Thymus (tissue), 11 donors: ENCODE data around the gene P2RY8. TPM values are rescaled to one million over a fixed set of nuclear protein-coding genes. Genes with fewer than 3 reads are reported as not detected.
A peak's percentile ranks its signal among the peaks of the same experiment; 100 is the strongest.

Source experiments
- DNase-seq, 9 donors: peaks; one replicate each; pipeline ENCODE4 v3.0.0-alpha.2; 2013; ENCODE audit warnings: low spot score in 9 of 9, low read depth in 6 of 9, missing footprints in 1 of 9
- H3K27ac ChIP-seq, 2 donors: one replicate each; pipeline ENCODE4 v1.5.1; 2013; ENCODE audit warnings: control low read depth in 1 of 2, low read depth in 1 of 2, low read length in 1 of 2, mild to moderate bottlenecking in 1 of 2, moderate library complexity in 1 of 2
- H3K27me3 ChIP-seq, 2 donors: one replicate each; pipeline ENCODE4 v1.5.1; 2013; ENCODE audit warnings: low read length in 1 of 2; ENCODE audit not compliant: control insufficient read depth in 2 of 2, insufficient read depth in 1 of 2
- H3K36me3 ChIP-seq, 2 donors: one replicate each; pipeline ENCODE4 v1.5.1; 2013; ENCODE audit warnings: low read length in 1 of 2, mild to moderate bottlenecking in 1 of 2, moderate library complexity in 1 of 2; ENCODE audit not compliant: control insufficient read depth in 2 of 2, insufficient read depth in 2 of 2
- H3K4me1 ChIP-seq, 2 donors: one replicate each; pipeline ENCODE4 v1.5.1; 2013; ENCODE audit warnings: low read length in 2 of 2; ENCODE audit not compliant: control insufficient read depth in 2 of 2, insufficient read depth in 2 of 2
- H3K4me3 ChIP-seq, 2 donors: one replicate each; pipeline ENCODE4 v1.5.1; 2013; ENCODE audit warnings: low read length in 2 of 2, control low read depth in 1 of 2, mild to moderate bottlenecking in 1 of 2
- H3K9me3 ChIP-seq, 2 donors: one replicate each; pipeline ENCODE4 v1.5.1; 2013; ENCODE audit warnings: low read length in 1 of 2, mild to moderate bottlenecking in 1 of 2; ENCODE audit not compliant: control insufficient read depth in 2 of 2, insufficient read depth in 1 of 2
- WGBS: extraction: QIAGEN DNeasy Blood & Tissue Kit; methylation state at CpG from one replicate; pipeline ENCODE4 v1.1.7; 2013; 5-methylcytosine and 5-hydroxymethylcytosine counted together
- polyA plus RNA-seq: library from polyadenylated mRNA; stranded (reverse); fragments of 200-250 nt; gene quantifications from one replicate; pipeline ENCODE4 v1.2.3, GENCODE V29; 2013
- total RNA-seq: library from RNA; stranded (reverse); fragments of 120-200 nt; gene quantifications from one replicate; pipeline ENCODE4 v1.2.4, GENCODE V29; 2013
- donor health status: healthy.

Gene P2RY8
- total and polyA plus RNA-seq, 2 donors: 12.9 to 15.8 TPM

DNA sequence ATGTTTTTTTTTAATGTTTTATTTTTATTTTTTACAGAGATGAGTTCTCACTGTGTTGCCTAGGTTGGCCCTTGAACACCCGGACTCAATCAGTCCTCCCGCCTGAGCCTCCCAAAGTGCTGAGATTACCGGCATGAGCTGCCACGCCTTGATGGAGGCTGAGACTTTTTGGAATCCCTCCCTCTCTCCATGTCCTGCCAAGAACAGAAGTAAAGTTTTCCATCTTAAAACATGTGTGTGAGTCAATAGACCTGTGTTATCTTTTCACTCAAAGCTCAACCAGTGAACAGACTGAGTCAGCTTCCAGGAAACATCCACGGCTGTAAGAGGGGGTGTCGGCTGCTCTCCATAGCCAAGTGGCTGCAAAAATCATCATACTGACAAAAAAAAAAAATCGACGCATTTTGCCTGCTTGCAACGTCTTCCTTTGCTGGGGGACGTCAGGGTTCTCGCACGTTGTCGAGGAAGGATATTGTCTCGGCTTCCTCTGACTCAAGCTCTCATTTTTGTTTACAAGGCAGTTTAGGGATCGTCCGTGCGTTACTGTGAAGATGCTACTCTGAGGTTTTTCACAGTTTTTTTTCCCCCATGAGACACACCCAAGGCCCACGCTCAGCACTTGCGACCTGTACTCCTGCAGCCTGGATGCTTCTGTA, 74.3 kb downstream of the P2RY8 start:
- WGBS: 91% methylated on average over 19 of the region's 19 CpGs
- Histone ChIP-seq H3K27ac (peak overlapping the region in 1 of 2 donors; percentile 51), H3K9me3 (no peaks in the 10 kb centered on the region), H3K36me3 (peaks cover 15 to 27% of the 10 kb centered on the region in 2 donors), H3K27me3 (no peaks in the 10 kb centered on the region), H3K4me1 (peaks cover 24 to 45% of the 10 kb centered on the region in 2 donors), H3K4me3 (no peak overlapping the region)
- peak in 1 of 9 donors; percentile 60 for DNase-seq

DNA sequence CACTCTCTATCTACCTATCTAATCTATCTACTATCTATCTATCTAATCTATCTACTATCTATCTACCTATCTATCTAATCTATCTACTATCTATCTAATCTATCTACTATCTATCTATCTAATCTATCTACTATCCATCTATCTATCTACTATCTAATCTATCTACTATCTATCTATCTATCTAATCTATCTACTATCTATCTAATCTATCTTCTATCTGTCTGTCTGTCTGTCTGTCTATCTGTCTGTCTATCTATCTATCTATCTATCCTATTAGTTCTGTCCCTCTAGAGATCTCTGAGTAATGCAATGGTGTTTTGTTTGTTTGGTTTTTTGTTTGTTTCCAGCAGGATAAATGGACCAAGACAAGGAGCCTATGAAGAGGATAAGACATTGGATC, 74.9 kb downstream of the P2RY8 start:
- Histone ChIP-seq H3K27me3 (no peaks in the 10 kb centered on the region), H3K4me1 (peaks cover 23 to 42% of the 10 kb centered on the region in 2 donors), H3K27ac (no peak overlapping the region), H3K9me3 (no peaks in the 10 kb centered on the region), H3K4me3 (no peak overlapping the region), H3K36me3 (peaks cover 15 to 27% of the 10 kb centered on the region in 2 donors)
- DNase-seq: no peak

DNA sequence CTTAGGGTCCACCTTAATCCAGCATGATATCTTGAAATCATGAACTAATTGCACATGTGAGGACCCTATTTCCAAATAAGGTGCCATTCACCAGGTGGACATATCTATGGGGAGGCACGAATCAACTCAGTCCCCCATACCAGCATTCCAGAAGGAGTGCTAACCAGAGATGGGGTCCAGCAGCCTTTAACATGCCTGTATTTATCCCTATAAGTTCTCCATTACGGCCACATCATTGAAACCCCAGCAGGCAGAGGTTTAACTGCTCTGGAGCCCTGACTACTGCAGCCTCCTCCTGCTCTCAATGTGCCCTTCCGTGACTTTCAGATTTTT, 81.1 kb downstream of the P2RY8 start:
- 91% methylated on average over 3 of the region's 3 CpGs for WGBS
- H3K4me1 ChIP-seq: peaks cover 18 to 36% of the 10 kb centered on the region in 2 donors
- no peaks in the 10 kb centered on the region for H3K27me3 ChIP-seq
- no peak overlapping the region for H3K4me3 ChIP-seq
- no peaks in the 10 kb centered on the region for H3K36me3 ChIP-seq
- no peak overlapping the region for H3K27ac ChIP-seq
- H3K9me3 ChIP-seq: no peaks in the 10 kb centered on the region
- DNase-seq: no peak

DNA sequence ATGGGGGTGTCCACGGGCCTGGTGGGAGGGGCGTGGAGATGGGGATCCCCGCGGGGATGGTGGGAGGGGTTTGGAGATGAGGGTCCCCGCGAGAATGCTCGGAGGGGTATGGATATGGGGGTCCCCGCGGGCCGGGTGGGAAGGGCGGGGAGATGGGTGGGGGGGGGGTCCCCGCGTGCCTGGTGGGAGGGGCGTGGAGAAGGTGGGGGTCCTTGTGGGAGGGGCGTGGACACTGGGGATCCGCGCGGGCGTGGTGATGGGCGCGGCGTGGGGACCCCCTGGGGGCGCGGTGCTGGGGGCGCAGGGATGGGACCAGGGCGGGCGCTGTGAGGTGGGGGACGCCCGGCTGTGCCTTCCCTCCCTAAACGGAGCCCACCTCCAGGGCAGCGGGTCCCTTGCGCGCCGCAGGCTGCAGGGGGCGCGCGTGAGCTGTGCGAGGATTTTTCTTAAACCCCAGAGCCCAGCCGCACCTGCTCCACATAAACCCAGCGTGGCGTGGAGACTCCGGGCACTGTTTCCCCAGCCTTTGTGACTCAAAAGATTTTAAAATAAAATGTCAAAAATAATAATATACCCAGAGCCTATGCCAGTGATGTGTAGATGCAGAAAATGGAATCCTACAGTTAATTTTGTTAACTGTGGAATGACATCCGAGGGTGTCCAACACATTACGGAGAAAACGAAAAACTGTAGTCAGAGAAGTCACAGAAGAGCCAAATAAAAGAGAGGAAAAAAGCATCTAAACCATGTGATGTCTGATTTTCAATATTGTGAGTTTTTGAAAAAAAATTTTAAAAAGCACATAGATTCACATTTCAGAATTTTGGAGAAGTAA, 82.8 kb downstream of the P2RY8 start:
- peak overlapping the region; percentile 62 to 86 for H3K27ac ChIP-seq
- DNase-seq: peak; percentile 74 to 96 (median 91)

DNA sequence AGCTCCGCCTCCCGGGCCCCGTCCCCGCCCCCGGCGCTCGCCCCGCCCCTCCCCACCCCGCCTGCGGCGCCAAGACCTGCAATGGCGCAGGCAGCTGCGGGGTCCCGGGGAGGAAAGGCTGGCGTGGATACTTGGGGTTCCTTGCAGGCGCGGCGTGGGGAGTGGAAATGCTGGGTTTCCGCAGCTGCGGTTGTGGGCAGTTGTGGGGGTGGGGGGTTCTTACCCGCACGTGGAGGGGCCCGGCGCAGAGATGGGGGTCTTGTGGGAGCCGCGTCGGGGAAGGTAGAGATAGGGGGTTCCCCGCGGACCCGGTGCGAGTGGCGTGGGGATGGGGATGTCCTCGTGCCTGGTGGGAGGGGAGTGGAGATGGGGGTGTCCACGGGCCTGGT, 83.6 kb downstream of the P2RY8 start:
- Histone ChIP-seq H3K9me3 (peaks cover 2 to 8% of the 10 kb centered on the region in 2 donors), H3K4me3 (peak overlapping the region; percentile 65 to 93), H3K27me3 (no peaks in the 10 kb centered on the region), H3K4me1 (peaks cover 18 to 36% of the 10 kb centered on the region in 2 donors), H3K36me3 (peaks cover 0 to 5% of the 10 kb centered on the region in 2 donors), H3K27ac (peak overlapping the region; percentile 98)
- DNase-seq: no peak
- WGBS: under 1% methylated on average over 34 of the region's 34 CpGs

More for the DNA sequence above, 82.8 kb downstream of the P2RY8 start:
- Histone ChIP-seq H3K27me3 (no peaks in the 10 kb centered on the region), H3K4me3 (peak overlapping the region; percentile 65 to 93), H3K4me1 (peaks cover 18 to 36% of the 10 kb centered on the region in 2 donors), H3K9me3 (peaks cover under 1 to 2% of the 10 kb centered on the region in 2 donors), H3K36me3 (no peaks in the 10 kb centered on the region)
- WGBS: 7% methylated on average over 45 of the region's 45 CpGs

DNA sequence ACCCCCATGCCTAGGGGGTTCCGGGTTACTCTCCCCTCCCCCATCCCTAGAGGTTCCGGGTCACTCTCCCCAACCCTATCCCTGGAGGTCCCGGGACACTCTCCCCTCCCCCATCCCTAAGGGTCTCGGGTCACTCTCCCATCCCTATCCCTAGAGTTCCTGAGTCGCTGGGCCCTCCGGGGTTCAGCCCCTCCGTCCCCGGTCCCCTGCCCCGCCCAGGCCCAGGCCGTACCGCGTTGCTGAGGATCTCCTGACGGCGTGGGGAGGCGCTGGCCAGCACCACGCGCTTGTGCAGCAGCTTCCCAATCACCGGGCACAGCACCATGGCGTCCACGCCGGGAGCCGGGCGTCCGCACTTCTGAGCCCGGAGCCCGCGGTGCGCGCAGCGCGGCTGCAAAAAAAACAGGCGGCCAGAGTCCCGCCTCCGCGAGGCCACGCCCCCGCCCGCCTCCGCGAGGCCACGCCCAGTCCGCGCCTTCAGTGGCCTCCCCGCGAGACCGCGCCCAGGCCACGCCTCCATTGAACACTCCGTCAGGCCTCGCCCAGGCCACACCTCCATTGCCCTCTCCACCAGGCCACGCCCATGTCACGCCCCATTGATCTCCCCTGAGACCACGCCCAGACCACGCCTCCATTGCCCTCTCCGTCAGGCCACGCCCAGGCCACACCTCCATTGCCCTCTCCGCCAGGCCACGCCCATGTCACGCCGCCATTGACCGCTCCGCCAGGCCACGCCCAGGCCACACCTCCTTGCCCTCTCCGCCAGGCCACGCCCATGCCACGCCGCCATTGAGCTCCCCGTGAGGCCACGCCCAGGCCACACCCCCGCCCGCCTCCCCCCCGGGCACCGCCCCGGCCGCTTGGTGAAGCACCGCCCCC, 84.2 kb downstream of the P2RY8 start, which contains the start of gene ASMTL:
Gene ASMTL, minus strand, starts transcription at position 394 of the 879 bp plus-strand sequence. Its CDS starts 69 bp downstream, at position 325.
- H3K36me3 ChIP-seq: peaks cover 0 to 5% of the 10 kb centered on the region in 2 donors
- peak; percentile 98 to 100 (median 98) for DNase-seq
- peaks cover 18 to 36% of the 10 kb centered on the region in 2 donors for H3K4me1 ChIP-seq
- H3K9me3 ChIP-seq: peaks cover 2 to 12% of the 10 kb centered on the region in 2 donors
- peak within 1 kb of the TSS; percentile 76 to 93 for H3K4me3 ChIP-seq
- no peaks in the 10 kb centered on the region for H3K27me3 ChIP-seq
- H3K27ac ChIP-seq: peak within 1 kb of the TSS; percentile 98
- WGBS: under 1% methylated on average over 76 of the region's 76 CpGs

DNA sequence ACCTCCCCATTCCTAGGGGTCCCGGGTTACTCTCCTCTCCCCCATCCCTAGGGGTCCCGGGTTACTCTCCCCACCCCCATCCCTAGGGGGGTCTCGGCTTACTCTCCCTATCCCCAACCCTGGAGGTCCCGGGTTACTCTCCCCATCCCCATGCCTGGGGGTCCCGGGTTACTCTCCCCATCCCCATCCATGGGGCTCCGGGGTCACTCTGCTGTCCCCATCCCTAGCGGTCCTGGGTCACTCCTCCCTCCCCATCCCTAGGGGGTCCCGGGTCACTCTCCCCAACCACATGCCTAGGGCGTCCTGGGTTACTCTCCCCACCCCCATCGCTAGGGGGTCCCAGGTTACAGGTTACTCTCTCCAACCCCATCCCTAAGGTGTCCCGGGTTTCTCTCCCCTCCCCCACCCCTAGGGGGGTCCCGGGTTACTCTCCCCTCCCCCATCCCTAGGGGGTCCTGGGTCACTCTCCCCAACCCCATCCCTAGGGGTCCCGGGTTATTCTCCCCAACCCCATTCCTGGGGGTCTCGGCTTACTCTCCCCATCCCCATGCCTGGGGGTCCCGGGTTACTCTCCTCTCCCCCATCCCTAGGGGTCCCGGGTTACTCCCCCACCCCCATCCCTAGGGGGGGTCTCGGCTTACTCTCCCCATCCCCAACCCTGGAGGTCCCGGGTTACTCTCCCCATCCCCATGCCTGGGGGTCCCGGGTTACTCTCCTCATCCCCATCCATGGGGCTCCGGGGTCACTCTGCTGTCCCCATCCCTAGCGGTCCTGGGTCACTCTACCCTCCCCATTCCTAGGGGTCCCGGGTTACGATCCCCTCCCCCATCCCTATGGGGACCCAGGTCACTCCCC, 85.1 kb downstream of the P2RY8 start:
- Histone ChIP-seq H3K36me3 (peaks cover 0 to 5% of the 10 kb centered on the region in 2 donors), H3K4me1 (peaks cover 12 to 30% of the 10 kb centered on the region in 2 donors), H3K9me3 (peaks cover 2 to 20% of the 10 kb centered on the region in 2 donors), H3K27ac (no peak overlapping the region), H3K4me3 (peak overlapping the region; percentile 76 to 93), H3K27me3 (no peaks in the 10 kb centered on the region)
- no peak for DNase-seq
- WGBS: 33% methylated on average over 23 of the region's 23 CpGs

DNA sequence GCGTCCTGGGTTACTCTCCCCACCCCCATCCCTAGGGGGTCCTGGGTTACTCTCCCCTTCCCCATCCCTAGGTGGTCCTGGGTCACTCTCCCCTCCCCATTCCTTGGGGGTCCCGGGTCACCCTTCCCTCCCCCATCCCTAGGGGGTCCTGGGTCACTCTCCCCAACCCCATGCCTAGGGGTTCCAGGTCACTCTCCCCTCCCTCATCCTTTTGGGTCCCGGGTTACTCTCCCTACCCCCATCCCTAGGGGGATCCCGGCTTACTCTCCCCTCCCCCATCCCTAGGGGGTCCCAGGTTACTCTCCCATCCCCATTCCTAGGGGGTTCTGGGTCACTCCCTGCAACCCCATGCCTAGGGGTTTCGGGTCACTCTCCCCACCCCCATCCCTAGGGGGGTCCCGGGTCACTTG, 85.7 kb downstream of the P2RY8 start:
- Histone ChIP-seq H3K4me1 (peaks cover 11 to 28% of the 10 kb centered on the region in 2 donors), H3K27me3 (no peaks in the 10 kb centered on the region), H3K36me3 (peaks cover 0 to 5% of the 10 kb centered on the region in 2 donors), H3K9me3 (peaks cover 2 to 21% of the 10 kb centered on the region in 2 donors), H3K27ac (no peak overlapping the region), H3K4me3 (no peak overlapping the region)
- 96% methylated on average over 6 of the region's 6 CpGs for WGBS
- no peak for DNase-seq
